Astrocyte (in vitro differentiated cells and primary cell): ENCODE results near the gene GSG1L. TPM values are rescaled to one million over a fixed set of nuclear protein-coding genes. Genes with fewer than 3 reads are reported as not detected.

ENCODE experiments used
- DNase-seq: peaks from one replicate; pipeline ENCODE4 v3.0.0-alpha.2; 2010; ENCODE audit warnings: low read depth
- FAIRE-seq: peaks from 2 replicates; lab custom pipeline; 2011; peaks lifted over from hg19 to GRCh38; lab: Jason Lieb, UNC
- H2AFZ ChIP-seq: 2 replicates; pipeline ENCODE4 v1.6.0; 2012; ENCODE audit warnings: low read depth, low read length, inconsistent platforms
- H3K27ac ChIP-seq: 2 replicates; pipeline ENCODE4 v1.5.1; 2011; ENCODE audit warnings: low read depth, low read length, inconsistent platforms
- H3K27me3 ChIP-seq: 2 replicates; pipeline ENCODE4 v1.6.0; 2011; ENCODE audit warnings: low read length, inconsistent platforms; ENCODE audit not compliant: insufficient read depth
- H3K36me3 ChIP-seq: 2 replicates; pipeline ENCODE4 v1.5.1; 2011; ENCODE audit warnings: low read length, inconsistent platforms; ENCODE audit not compliant: insufficient read depth
- H3K4me1 ChIP-seq: 2 replicates; pipeline ENCODE4 v1.5.1; 2011; ENCODE audit warnings: low read length, inconsistent platforms; ENCODE audit not compliant: insufficient read depth
- H3K4me2 ChIP-seq: 2 replicates; pipeline ENCODE4 v1.6.0; 2012; ENCODE audit warnings: low read length, inconsistent platforms
- H3K4me3 ChIP-seq: 2 replicates; pipeline ENCODE4 v1.5.1; 2011; ENCODE audit warnings: low read depth, mild to moderate bottlenecking, low read length, inconsistent platforms; ENCODE audit not compliant: insufficient read depth
- H3K79me2 ChIP-seq: 2 replicates; pipeline ENCODE4 v1.6.0; 2012; ENCODE audit warnings: mild to moderate bottlenecking, low read length, inconsistent platforms; ENCODE audit not compliant: insufficient read depth
- H3K9ac ChIP-seq: 2 replicates; pipeline ENCODE4 v1.6.0; 2012; ENCODE audit warnings: mild to moderate bottlenecking, low read length, inconsistent platforms
- H3K9me3 ChIP-seq: 2 replicates; pipeline ENCODE4 v1.5.1; 2012; ENCODE audit warnings: low read depth, mild to moderate bottlenecking, low read length, inconsistent platforms; ENCODE audit not compliant: insufficient read depth
- H4K20me1 ChIP-seq: 2 replicates; pipeline ENCODE4 v1.6.0; 2012; ENCODE audit warnings: low read length, inconsistent platforms; ENCODE audit not compliant: insufficient read depth
- H3K27ac Mint-ChIP-seq: one replicate; pipeline ENCODE4 v1.8.0; 2021; ENCODE audit warnings: mild to moderate bottlenecking, mixed read lengths; ENCODE audit not compliant: unreplicated experiment
- H3K27me3 Mint-ChIP-seq: one replicate; pipeline ENCODE4 v1.8.0; 2021; ENCODE audit warnings: low read depth, mixed read lengths; ENCODE audit not compliant: unreplicated experiment
- H3K36me3 Mint-ChIP-seq: one replicate; pipeline ENCODE4 v1.8.0; 2021; ENCODE audit warnings: low read depth, mixed read lengths; ENCODE audit not compliant: unreplicated experiment
- H3K4me1 Mint-ChIP-seq: one replicate; pipeline ENCODE4 v1.8.0; 2021; ENCODE audit warnings: low read depth, mixed read lengths; ENCODE audit not compliant: unreplicated experiment
- H3K4me3 Mint-ChIP-seq: one replicate; pipeline ENCODE4 v1.8.0; 2021; ENCODE audit warnings: mild to moderate bottlenecking, moderate library complexity, mixed read lengths; ENCODE audit not compliant: unreplicated experiment
- H3K9me3 Mint-ChIP-seq: one replicate; pipeline ENCODE4 v1.8.0; 2021; ENCODE audit warnings: mild to moderate bottlenecking, mixed read lengths; ENCODE audit not compliant: unreplicated experiment
- CTCF ChIP-seq: IDR thresholded peaks from 2 replicates; pipeline ENCODE4 v1.5.1; 2011; ENCODE audit warnings: low read depth, mild to moderate bottlenecking, inconsistent platforms, low read length, moderate library complexity; ENCODE audit not compliant: insufficient read depth
- EZH2 ChIP-seq: IDR thresholded peaks from 2 replicates; pipeline ENCODE4 v1.6.1; 2012; ENCODE audit warnings: mild to moderate bottlenecking, low read length, inconsistent platforms; ENCODE audit not compliant: insufficient read depth
- total RNA-seq: library from RNA; stranded (reverse); gene quantifications from 2 replicates; pipeline ENCODE4 v1.2.1, GENCODE V29; 2021

The GSG1L gene
- total RNA-seq, 1 donor from 2014 or later: not detected

- Mint-ChIP-seq H3K27me3 (no peaks in the 10 kb centered on the region), H3K9me3 (no peaks in the 10 kb centered on the region), H3K4me1 (no peaks in the 10 kb centered on the region), H3K27ac (no peak overlapping the region), H3K36me3 (peaks cover 35% of the 10 kb centered on the region), H3K4me3 (no peak overlapping the region)
- H3K27ac ChIP-seq: no peak overlapping the region
- DNase-seq: no peak
- H3K36me3 ChIP-seq: peaks cover 60% of the 10 kb centered on the region
- no peaks in the 10 kb centered on the region for H3K9me3 ChIP-seq
- no peak for FAIRE-seq
- no peak overlapping the region for H3K9ac ChIP-seq
- no peaks in the 10 kb centered on the region for H3K27me3 ChIP-seq
- H3K79me2 ChIP-seq: peaks cover 16% of the 10 kb centered on the region
- no peak overlapping the region for H2AFZ ChIP-seq
- no peaks in the 10 kb centered on the region for H3K4me1 ChIP-seq
- TF ChIP-seq CTCF (no peak), EZH2 (no peak)
- H3K4me2 ChIP-seq: no peak overlapping the region
- peaks cover 57% of the 10 kb centered on the region for H4K20me1 ChIP-seq
- no peak overlapping the region for H3K4me3 ChIP-seq
Observed at GRCh38 chr16:28105297-28105696, 41.8 kb upstream of the GSG1L start.

- FAIRE-seq (no peak), DNase-seq (no peak)
- H2AFZ ChIP-seq: no peak overlapping the region
- peaks cover 11% of the 10 kb centered on the region for H3K79me2 ChIP-seq
- Mint-ChIP-seq H3K4me1 (no peaks in the 10 kb centered on the region), H3K9me3 (no peaks in the 10 kb centered on the region), H3K27me3 (no peaks in the 10 kb centered on the region), H3K36me3 (peaks cover 37% of the 10 kb centered on the region), H3K4me3 (no peak overlapping the region), H3K27ac (no peak overlapping the region)
- no peaks in the 10 kb centered on the region for H3K4me1 ChIP-seq
- no peak for TF ChIP-seq EZH2
- no peak for TF ChIP-seq CTCF
- peaks cover 59% of the 10 kb centered on the region for H3K36me3 ChIP-seq
- no peak overlapping the region for H3K27ac ChIP-seq
- H3K9ac ChIP-seq: no peak overlapping the region
- H4K20me1 ChIP-seq: peaks cover 52% of the 10 kb centered on the region
- H3K4me3 ChIP-seq: no peak overlapping the region
- H3K27me3 ChIP-seq: no peaks in the 10 kb centered on the region
- H3K4me2 ChIP-seq: no peak overlapping the region
- no peaks in the 10 kb centered on the region for H3K9me3 ChIP-seq
Observed at GRCh38 chr16:28104404-28104803, 40.9 kb upstream of the GSG1L start.

- Mint-ChIP-seq H3K36me3 (peaks cover 40% of the 10 kb centered on the region), H3K27ac (no peak overlapping the region), H3K4me3 (no peak overlapping the region), H3K4me1 (no peaks in the 10 kb centered on the region), H3K9me3 (no peaks in the 10 kb centered on the region), H3K27me3 (no peaks in the 10 kb centered on the region)
- no peak for TF ChIP-seq EZH2
- no peak for TF ChIP-seq CTCF
- no peak for DNase-seq
- H3K9me3 ChIP-seq: no peaks in the 10 kb centered on the region
- H3K9ac ChIP-seq: no peak overlapping the region
- H3K79me2 ChIP-seq: peaks cover 5% of the 10 kb centered on the region
- no peak for FAIRE-seq
- no peak overlapping the region for H2AFZ ChIP-seq
- H3K4me2 ChIP-seq: no peak overlapping the region
- H3K36me3 ChIP-seq: peaks cover 57% of the 10 kb centered on the region
- H3K4me3 ChIP-seq: no peak overlapping the region
- H3K27ac ChIP-seq: no peak overlapping the region
- peaks cover 52% of the 10 kb centered on the region for H4K20me1 ChIP-seq
- no peaks in the 10 kb centered on the region for H3K4me1 ChIP-seq
- no peaks in the 10 kb centered on the region for H3K27me3 ChIP-seq
Observed at GRCh38 chr16:28103516-28104170, 40.1 kb upstream of the GSG1L start.
